ENCODE measurements around the gene NOX4. TPM values are rescaled to one million over a fixed set of nuclear protein-coding genes. Genes with fewer than 3 reads are reported as not detected.
"Not testable (repeated sequence)": the region's sequence is repeated elsewhere in the genome, so short reads cannot be mapped to it uniquely, and the experiment has no call there.

Gene NOX4
- total RNA-seq, 1 donor from 2014 or later: 3.3 TPM

- Mint-ChIP-seq H3K4me1 (peaks cover 2% of the 10 kb centered on the region), H3K36me3 (no peaks in the 10 kb centered on the region), H3K9me3 (no peaks in the 10 kb centered on the region), H3K4me3 (no peak overlapping the region), H3K27ac (no peak overlapping the region), H3K27me3 (ENCODE audit: insufficient read depth, low read depth) (no peaks in the 10 kb centered on the region)
- no peak overlapping the region for H3K4me3 ChIP-seq
- H3K27me3 ChIP-seq: no peaks in the 10 kb centered on the region
- peak; percentile 40 for DNase-seq (ENCODE audit: low spot score)
- TF ChIP-seq EZH2 (IDR thresholded peaks at IDR 0.05): no peak
- TF ChIP-seq CTCF (IDR thresholded peaks at IDR 0.05): peak; percentile 31
- no peaks in the 10 kb centered on the region for H4K20me1 ChIP-seq (ENCODE audit: low read depth)
- no peak overlapping the region for H2AFZ ChIP-seq (replicated peaks)
- no peaks in the 10 kb centered on the region for H3K36me3 ChIP-seq
- H3K27ac ChIP-seq: no peak overlapping the region
- H3K9me3 ChIP-seq (ENCODE audit: low read depth): no peaks in the 10 kb centered on the region
- H3F3A ChIP-seq (ENCODE audit: low read depth): no peaks in the 10 kb centered on the region
- H3K4me1 ChIP-seq: peaks cover 11% of the 10 kb centered on the region
- H3K79me2 ChIP-seq (ENCODE audit: low read depth): no peaks in the 10 kb centered on the region
- no peak overlapping the region for H3K9ac ChIP-seq
- no peak overlapping the region for H3K4me2 ChIP-seq
Measured at GRCh38 chr11:89405629-89406028, 85.5 kb downstream of the NOX4 start.

GRCh38 chr11:89391654-89392053, 99.5 kb downstream of the NOX4 start:
- not testable (repeated sequence) for H3K9me3 ChIP-seq (ENCODE audit: low read depth); H3K4me3 Mint-ChIP-seq; H3K9me3 Mint-ChIP-seq; H3K27ac Mint-ChIP-seq; DNase-seq (ENCODE audit: low spot score); H3K4me3 ChIP-seq; H2AFZ ChIP-seq (replicated peaks); H3K4me2 ChIP-seq; H3F3A ChIP-seq (ENCODE audit: low read depth); H3K79me2 ChIP-seq (ENCODE audit: low read depth); H3K9ac ChIP-seq; H3K27me3 Mint-ChIP-seq (ENCODE audit: insufficient read depth, low read depth); H3K36me3 ChIP-seq; H3K27me3 ChIP-seq; H3K4me1 Mint-ChIP-seq; H3K36me3 Mint-ChIP-seq; H3K27ac ChIP-seq; H3K4me1 ChIP-seq; H4K20me1 ChIP-seq (ENCODE audit: low read depth)

GRCh38 chr11:89387501-89387900, 103.7 kb downstream of the NOX4 start:
- not testable (repeated sequence) for DNase-seq (ENCODE audit: low spot score); H3K9me3 Mint-ChIP-seq; H3K27me3 Mint-ChIP-seq (ENCODE audit: insufficient read depth, low read depth); H3K9ac ChIP-seq; H3F3A ChIP-seq (ENCODE audit: low read depth); H3K4me3 ChIP-seq; H3K79me2 ChIP-seq (ENCODE audit: low read depth); H2AFZ ChIP-seq (replicated peaks); H4K20me1 ChIP-seq (ENCODE audit: low read depth); H3K4me1 Mint-ChIP-seq; H3K27ac Mint-ChIP-seq; H3K36me3 ChIP-seq; H3K9me3 ChIP-seq (ENCODE audit: low read depth); H3K4me3 Mint-ChIP-seq; H3K4me2 ChIP-seq; H3K27me3 ChIP-seq; H3K36me3 Mint-ChIP-seq; H3K4me1 ChIP-seq; H3K27ac ChIP-seq

GRCh38 chr11:89382986-89383385, 108.2 kb downstream of the NOX4 start:
- H3K4me1 Mint-ChIP-seq; H3K4me3 ChIP-seq; H2AFZ ChIP-seq (replicated peaks); H3K4me3 Mint-ChIP-seq; H3K27me3 Mint-ChIP-seq (ENCODE audit: insufficient read depth, low read depth); H4K20me1 ChIP-seq (ENCODE audit: low read depth); H3K79me2 ChIP-seq (ENCODE audit: low read depth); H3K9ac ChIP-seq; H3K36me3 ChIP-seq; H3K4me2 ChIP-seq; H3K9me3 Mint-ChIP-seq; H3K27me3 ChIP-seq; H3K4me1 ChIP-seq; H3K27ac Mint-ChIP-seq; H3F3A ChIP-seq (ENCODE audit: low read depth); H3K27ac ChIP-seq; H3K9me3 ChIP-seq (ENCODE audit: low read depth); DNase-seq (ENCODE audit: low spot score); H3K36me3 Mint-ChIP-seq: not testable (repeated sequence)

- Mint-ChIP-seq H3K27me3 (ENCODE audit: insufficient read depth, low read depth) (no peaks in the 10 kb centered on the region), H3K27ac (no peak overlapping the region), H3K9me3 (no peaks in the 10 kb centered on the region), H3K36me3 (no peaks in the 10 kb centered on the region), H3K4me3 (no peak overlapping the region), H3K4me1 (peaks cover 2% of the 10 kb centered on the region)
- H3K4me3 ChIP-seq: no peak overlapping the region
- H3K4me1 ChIP-seq: no peaks in the 10 kb centered on the region
- no peaks in the 10 kb centered on the region for H3K36me3 ChIP-seq
- H2AFZ ChIP-seq (replicated peaks): no peak overlapping the region
- no peak overlapping the region for H3K27ac ChIP-seq
- H3K9me3 ChIP-seq (ENCODE audit: low read depth): no peaks in the 10 kb centered on the region
- H3F3A ChIP-seq (ENCODE audit: low read depth): no peaks in the 10 kb centered on the region
- no peaks in the 10 kb centered on the region for H3K27me3 ChIP-seq
- TF ChIP-seq EZH2 (IDR thresholded peaks at IDR 0.05) (no peak), EZH2phosphoT487 (IDR thresholded peaks at IDR 0.05) (no peak), CTCF (IDR thresholded peaks at IDR 0.05) (no peak)
- H4K20me1 ChIP-seq (ENCODE audit: low read depth): no peaks in the 10 kb centered on the region
- no peaks in the 10 kb centered on the region for H3K79me2 ChIP-seq (ENCODE audit: low read depth)
- DNase-seq (ENCODE audit: low spot score): no peak
- no peak overlapping the region for H3K9ac ChIP-seq
- no peak overlapping the region for H3K4me2 ChIP-seq
Measured at GRCh38 chr11:89381094-89381493, 110.1 kb downstream of the NOX4 start.

GRCh38 chr11:89379976-89380771, 111.0 kb downstream of the NOX4 start:
- not testable (repeated sequence) for H3K4me1 Mint-ChIP-seq; H3K79me2 ChIP-seq (ENCODE audit: low read depth); H3F3A ChIP-seq (ENCODE audit: low read depth); H3K27me3 Mint-ChIP-seq (ENCODE audit: insufficient read depth, low read depth); H3K9me3 Mint-ChIP-seq; H3K27me3 ChIP-seq; H3K4me3 ChIP-seq; H3K27ac Mint-ChIP-seq; H3K36me3 Mint-ChIP-seq; H2AFZ ChIP-seq (replicated peaks); H3K4me1 ChIP-seq; H3K9me3 ChIP-seq (ENCODE audit: low read depth); H3K36me3 ChIP-seq; H3K9ac ChIP-seq; H3K27ac ChIP-seq; DNase-seq (ENCODE audit: low spot score); H3K4me3 Mint-ChIP-seq; H3K4me2 ChIP-seq; H4K20me1 ChIP-seq (ENCODE audit: low read depth)

Measured in neural progenitor cell (in vitro differentiated cells).